GM12878 (cell line): ENCODE results near the gene OTOS. TPM values are rescaled to one million over a fixed set of nuclear protein-coding genes. Genes with fewer than 3 reads are reported as not detected.

Source experiments
- ATAC-seq: fragments of 200-7000 bp; cut with Tn5 transposase; 3 replicates; pipeline ENCODE4 v1.9.1; 2020; ENCODE audit warnings: mild to moderate bottlenecking, moderate library complexity
- BruUV-seq: library from RNA; stranded (reverse); fragments of 400-500 nt; replicated peaks from 2 replicates; lab custom pipeline; 2021; lab: Mats Ljungman, UMichigan
- CTCF ChIA-PET: fragments of 300-600 bp; sonication (Branson Sonifier 250); formaldehyde crosslinking; extraction: SDS; loops from one replicate; lab custom pipeline; 2021; ENCODE audit warnings: inconsistent platforms; lab: Yijun Ruan, JAX
- POLR2A ChIA-PET: fragments of 350-600 bp; formaldehyde crosslinking; extraction: SDS; loops from one replicate; lab custom pipeline; 2021; ENCODE audit warnings: inconsistent platforms; lab: Charles Lee
- RAD21 ChIA-PET: fragments of 300-600 bp; sonication (Branson Sonifier 250); formaldehyde crosslinking; loops from one replicate; lab custom pipeline; 2023; ENCODE audit warnings: antibody characterized with exemption; ENCODE audit not compliant: unreplicated experiment; lab: Charles Lee
- SMC1A ChIA-PET: fragments of 300-600 bp; sonication (Branson Sonifier 250); formaldehyde crosslinking; loops from one replicate; lab custom pipeline; 2023; ENCODE audit not compliant: unreplicated experiment, uncharacterized antibody; lab: Charles Lee
- DNase-seq: peaks from one replicate; pipeline ENCODE4 v3.0.0-alpha.2; 2011; ENCODE audit warnings: low read depth, low spot score
- FAIRE-seq: peaks from 3 replicates; lab custom pipeline; 2011; peaks lifted over from hg19 to GRCh38; lab: Jason Lieb, UNC
- H2AFZ ChIP-seq: 2 replicates; pipeline ENCODE4 v1.6.0; 2011; ENCODE audit warnings: low read depth, low read length, control low read depth; ENCODE audit not compliant: control insufficient read depth
- H3K27ac ChIP-seq: 2 replicates; pipeline ENCODE4 v1.5.1; 2011; ENCODE audit warnings: control low read depth; ENCODE audit not compliant: control insufficient read depth, insufficient read depth
- H3K27me3 ChIP-seq, 2 experiments: replicated peaks in 1 of 2; 2 replicates each; pipeline versions ENCODE4 v1.6.0 to v1.6.1; 2011; ENCODE audit warnings: low read length in 1 of 2; ENCODE audit not compliant: control insufficient read depth in 2 of 2, insufficient read depth in 2 of 2
- H3K36me3 ChIP-seq, 2 experiments: 2 replicates each; pipeline ENCODE4 v1.5.1; 2011; ENCODE audit warnings: low read length in 1 of 2; ENCODE audit not compliant: control insufficient read depth in 2 of 2, insufficient read depth in 2 of 2
- H3K4me1 ChIP-seq: 2 replicates; pipeline ENCODE4 v1.6.1; 2011; ENCODE audit warnings: mild to moderate bottlenecking, low read length, moderate library complexity, mixed read lengths; ENCODE audit not compliant: control insufficient read depth, insufficient read depth
- H3K4me2 ChIP-seq: 2 replicates; pipeline ENCODE4 v1.6.0; 2011; ENCODE audit warnings: control low read depth; ENCODE audit not compliant: control insufficient read depth, insufficient read depth
- H3K4me3 ChIP-seq: fragments of 200-600 bp; sonication (generic); 2 replicates; pipeline ENCODE4 v1.5.1; 2016
- H3K79me2 ChIP-seq: 2 replicates; pipeline ENCODE4 v1.6.0; 2011; ENCODE audit warnings: low read length; ENCODE audit not compliant: control insufficient read depth, insufficient read depth
- H3K9ac ChIP-seq: 2 replicates; pipeline ENCODE4 v1.8.0; 2011; ENCODE audit warnings: low read length, control low read depth, mixed read lengths; ENCODE audit not compliant: control insufficient read depth, insufficient read depth
- H3K9me3 ChIP-seq: replicated peaks from 3 replicates; pipeline ENCODE4 v1.5.1; 2011; ENCODE audit warnings: mild to moderate bottlenecking, low read length; ENCODE audit not compliant: control insufficient read depth, insufficient read depth
- H4K20me1 ChIP-seq: 2 replicates; pipeline ENCODE4 v1.6.0; 2011; ENCODE audit not compliant: control insufficient read depth, insufficient read depth
- BMI1 ChIP-seq: fragments of 450-650 bp; IDR thresholded peaks from 2 replicates; pipeline ENCODE4 v1.6.1; 2016; ENCODE audit warnings: mild to moderate bottlenecking, moderate library complexity, borderline replicate concordance
- BRCA1 ChIP-seq: IDR thresholded peaks from 2 replicates; pipeline ENCODE4 v1.6.1; 2011; ENCODE audit warnings: low read depth, low read length, improper control_type of control experiment
- ETV6 ChIP-seq, 2 experiments: fragments of 450-650 bp in 1 of 2; IDR thresholded peaks in 1 of 2; conservative IDR thresholded peaks in 1 of 2; 2 replicates each; pipeline ENCODE4 v1.6.1; 2014; ENCODE audit warnings: antibody characterized with exemption in 1 of 2, borderline replicate concordance in 1 of 2, low read depth in 1 of 2, mild to moderate bottlenecking in 1 of 2, moderate library complexity in 1 of 2
- FOS ChIP-seq: IDR thresholded peaks from 3 replicates; pipeline ENCODE4 v1.6.1; 2011; ENCODE audit warnings: borderline replicate concordance; ENCODE audit not compliant: insufficient read length; ENCODE audit errors: extremely low read depth
- MYC ChIP-seq: IDR thresholded peaks from 2 replicates; pipeline ENCODE4 v1.6.1; 2011; ENCODE audit warnings: mild to moderate bottlenecking, low read length, moderate library complexity, inconsistent platforms; ENCODE audit not compliant: insufficient read depth, insufficient replicate concordance, insufficient read length, severe bottlenecking
- NRF1 ChIP-seq: conservative IDR thresholded peaks from 2 replicates; pipeline ENCODE4 v1.6.1; 2011; ENCODE audit warnings: mild to moderate bottlenecking, low read depth, low read length, improper control_type of control experiment
- RAD51 ChIP-seq: fragments of 450-650 bp; IDR thresholded peaks from 2 replicates; pipeline ENCODE4 v1.6.1; 2016; ENCODE audit warnings: moderate library complexity, mild to moderate bottlenecking, inconsistent platforms
- SMC3 ChIP-seq: IDR thresholded peaks from 2 replicates; pipeline ENCODE4 v1.6.1; 2011; ENCODE audit warnings: low read length, improper control_type of control experiment, borderline replicate concordance
- SUPT20H ChIP-seq: IDR thresholded peaks from 2 replicates; pipeline ENCODE4 v1.6.1; 2011; ENCODE audit warnings: low read depth, mild to moderate bottlenecking, low read length, moderate library complexity, borderline replicate concordance; ENCODE audit not compliant: control insufficient read depth
- TARDBP ChIP-seq: IDR thresholded peaks from 2 replicates; pipeline ENCODE4 v1.6.1; 2016; ENCODE audit warnings: borderline replicate concordance
- ZBED1 ChIP-seq: IDR thresholded peaks from 2 replicates; pipeline ENCODE4 v1.6.1; 2016; ENCODE audit warnings: borderline replicate concordance
- ZNF384 ChIP-seq: IDR thresholded peaks from 2 replicates; pipeline ENCODE4 v1.6.1; 2012; ENCODE audit warnings: low read depth, mild to moderate bottlenecking, low read length, improper control_type of control experiment, borderline replicate concordance
- WGBS: methylation state at CpG from one replicate; pipeline ENCODE4 v1.1.6; 2016; ENCODE audit warnings: low lambda C conversion rate; ENCODE audit not compliant: insufficient replicate concordance, insufficient coverage; ENCODE audit errors: missing lambda C conversion rate; 5-methylcytosine and 5-hydroxymethylcytosine counted together
- in situ Hi-C: fragments of 300-500 bp; cut with MboI; formaldehyde crosslinking; loops from 9 replicates; pipeline ENCODE4 v1.14.3; 2018; ENCODE audit warnings: mixed read lengths
- intact Hi-C: fragments of 100-400 bp; cut with micrococcal nuclease; formaldehyde crosslinking; loops from one replicate; pipeline ENCODE4 v1.14.2; 2022; ENCODE audit not compliant: unreplicated experiment
- polyA plus RNA-seq, 11 experiments: library from polyadenylated mRNA; depleted of rRNA in 4 of 11; unstranded in 6 of 11; stranded (reverse) in 5 of 11; fragments of >200 nt; fragmentation: Nextera tagmentation in 4 of 11; fragmentation: Illumina TruSeq in 1 of 11; extraction: Ambion mirVana in 4 of 11; extraction: Trizol in 1 of 11; gene quantifications; 1 replicate in 1 of 11; 2 replicates in 10 of 11; pipeline versions ENCODE4 v1.2.1 to v1.2.3, GENCODE V29; 2011 to 2016; ENCODE audit warnings: inconsistent platforms in 2 of 11, missing spikeins in 2 of 11, low read depth in 1 of 11
- total RNA-seq, 4 experiments: library from RNA; depleted of rRNA in 3 of 4; stranded (reverse); fragments of >200 nt in 3 of 4; fragmentation: Illumina TruSeq in 1 of 4; extraction: Trizol in 1 of 4; gene quantifications; 2 replicates each; pipeline versions ENCODE4 v1.2.1 to v1.2.3, GENCODE V29; 2013 to 2021
- TF ChIP-seq, protein P1 (sequence below): IDR thresholded peaks from 2 replicates; pipeline ENCODE4 v1.6.1; 2012; ENCODE audit warnings: low read depth, low read length, improper control_type of control experiment

The OTOS gene
- total and polyA plus RNA-seq, 10 of the 15 experiments (the other 5 are each of a cell fraction or from before 2014, with no cell fraction given) = not detected

DNA sequence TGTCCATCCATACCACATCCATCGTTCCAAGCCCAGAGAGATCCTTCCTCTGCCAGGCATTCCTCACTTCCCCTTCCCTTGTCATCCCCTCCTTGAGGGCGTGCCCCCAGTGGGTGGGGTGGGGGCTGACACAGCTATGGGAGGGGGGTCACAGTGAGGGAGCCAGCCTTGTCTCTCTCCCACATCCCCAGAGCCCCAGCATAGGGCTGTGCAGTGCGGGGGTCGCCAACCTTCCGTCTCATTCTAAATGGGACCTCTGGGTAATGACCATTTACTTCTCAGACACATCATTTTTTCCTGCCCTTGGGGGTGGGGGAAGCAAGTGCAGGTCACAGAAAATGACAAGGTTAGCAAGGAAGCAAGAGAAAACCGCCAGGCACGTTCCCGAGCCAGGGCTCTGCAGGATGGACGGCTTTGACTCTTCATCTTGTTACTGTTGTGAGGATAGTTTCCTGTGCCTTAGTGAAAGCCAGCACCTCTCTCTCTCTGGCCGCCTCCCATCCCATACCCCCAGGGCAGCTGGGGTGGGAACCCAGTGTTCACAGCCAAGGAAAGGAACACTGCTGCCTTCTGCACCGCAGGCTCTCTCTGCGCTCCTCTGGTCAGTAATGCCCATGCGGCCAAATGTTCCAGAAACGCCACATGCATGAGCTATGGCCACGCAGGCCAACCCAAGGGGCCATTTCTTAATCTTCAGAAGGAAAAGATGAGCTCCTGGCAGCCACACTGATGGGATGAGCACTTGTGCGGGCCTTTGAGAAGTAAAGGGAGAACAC, 22.7 kb upstream of the OTOS start (continued):
- no peak for TF ChIP-seq ZNF384
- TF ChIP-seq ZBED1 = no peak
- no peak for TF ChIP-seq SUPT20H
- no peak for TF ChIP-seq FOS

DNA sequence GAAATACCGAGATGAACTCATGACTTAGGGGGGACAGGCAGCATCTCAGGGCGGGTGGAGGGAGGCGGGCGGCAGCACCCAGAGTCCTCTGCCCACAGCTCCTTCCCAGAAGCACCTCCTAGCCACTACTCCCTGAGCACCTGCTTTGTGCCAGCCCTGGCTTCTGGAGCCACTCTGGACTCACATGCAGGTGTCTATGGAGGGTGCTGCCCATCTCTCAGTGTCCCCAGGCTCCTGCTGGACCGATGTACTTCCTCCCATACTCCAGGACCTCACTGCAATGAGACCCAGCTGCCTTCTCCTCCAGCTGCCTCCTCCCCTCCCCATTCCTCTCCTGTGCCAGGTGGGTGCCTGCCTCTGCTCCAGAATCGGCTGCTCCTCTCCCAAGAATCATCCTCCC, 22.1 kb upstream of the OTOS start:
- no peak overlapping the region for H2AFZ ChIP-seq
- FAIRE-seq = no peak
- WGBS = 14% methylated on average over 5 of the region's 6 CpGs
- TF ChIP-seq BMI1 (no peak), BRCA1 (no peak), SMC3 (no peak), NRF1 (no peak), ETV6 (conservative IDR thresholded peaks at IDR 0.05 in 1 of 2, IDR thresholded peaks at IDR 0.05 in 1 of 2; ENCODE audit: borderline replicate concordance in 1 of 2, low read depth in 1 of 2) (no peak), RAD51 (no peak), SUPT20H (no peak), MYC (no peak), TARDBP (no peak)
- TF ChIP-seq, protein P1, sequence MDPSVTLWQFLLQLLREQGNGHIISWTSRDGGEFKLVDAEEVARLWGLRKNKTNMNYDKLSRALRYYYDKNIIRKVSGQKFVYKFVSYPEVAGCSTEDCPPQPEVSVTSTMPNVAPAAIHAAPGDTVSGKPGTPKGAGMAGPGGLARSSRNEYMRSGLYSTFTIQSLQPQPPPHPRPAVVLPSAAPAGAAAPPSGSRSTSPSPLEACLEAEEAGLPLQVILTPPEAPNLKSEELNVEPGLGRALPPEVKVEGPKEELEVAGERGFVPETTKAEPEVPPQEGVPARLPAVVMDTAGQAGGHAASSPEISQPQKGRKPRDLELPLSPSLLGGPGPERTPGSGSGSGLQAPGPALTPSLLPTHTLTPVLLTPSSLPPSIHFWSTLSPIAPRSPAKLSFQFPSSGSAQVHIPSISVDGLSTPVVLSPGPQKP = no peak
- TF ChIP-seq, all 136 proteins: peak for 0
- ChIA-PET POLR2A (no interaction called here), RAD21 (no interaction called here), SMC1A (no interaction called here), CTCF (no interaction called here)
- Histone ChIP-seq H3K9me3 (no peaks in the 10 kb centered on the region; the same call in 2 of the 3 replicates), H3K4me2 (no peak overlapping the region), H3K27me3 (no peaks in the 10 kb centered on the region), H3K79me2 (no peaks in the 10 kb centered on the region), H3K27ac (no peak overlapping the region), H3K4me3 (no peak overlapping the region), H4K20me1 (no peaks in the 10 kb centered on the region), H3K4me1 (no peaks in the 10 kb centered on the region), H3K36me3 (no peaks in the 10 kb centered on the region), H3K9ac (no peak overlapping the region)
- DNase-seq = no peak
- intact Hi-C loops = no loop called here
- in situ Hi-C loops = no loop called here
- no TSS peak for BruUV-seq
- no peak for ATAC-seq
